ENCODE measurements around the gene ITPK1.

The ITPK1 gene

DNA sequence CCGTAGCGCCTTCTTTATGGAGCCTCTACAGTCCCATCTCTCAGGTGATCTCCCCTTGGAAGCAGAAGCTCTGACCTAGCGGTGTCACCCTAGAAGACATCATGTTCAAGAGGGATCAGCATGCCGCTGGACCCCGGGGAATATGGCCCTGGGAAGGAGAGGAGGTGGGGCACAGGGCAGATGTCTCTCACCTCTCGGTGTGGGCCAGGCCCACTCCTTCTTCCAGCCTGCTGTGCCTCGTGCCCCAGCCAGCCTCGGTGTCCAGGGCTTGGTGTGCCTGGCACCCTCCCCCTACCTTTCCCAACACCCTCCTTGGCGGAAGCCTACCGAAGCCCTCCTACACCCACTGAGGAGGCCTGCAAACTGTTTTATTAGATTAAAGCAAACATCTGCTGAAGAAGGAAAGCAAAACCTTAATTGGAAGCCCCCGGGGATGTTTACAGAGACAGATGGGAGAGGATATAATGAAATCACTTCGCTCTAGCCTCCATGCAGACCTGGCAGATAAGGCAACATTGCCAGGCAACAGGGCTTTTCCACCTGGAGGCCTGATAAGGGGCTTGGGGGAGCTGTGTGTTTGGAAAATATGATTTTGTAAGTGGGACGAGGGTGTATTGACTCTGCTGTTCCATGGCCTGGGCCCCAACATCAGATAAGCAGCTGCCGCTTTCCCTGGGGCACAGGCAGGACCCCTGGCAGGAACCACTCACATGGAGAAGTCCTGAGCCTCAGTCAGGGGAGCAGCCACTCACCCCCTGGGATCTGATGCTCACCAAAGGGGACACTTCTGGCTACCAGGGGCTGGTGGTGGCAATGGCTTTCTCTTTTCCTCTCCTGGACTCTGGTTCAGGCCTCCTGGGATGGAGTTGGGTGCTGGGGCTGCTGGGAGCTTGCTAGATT lies 198.4 kb downstream of the ITPK1 start:
- TF ChIP-seq TAF1 (IDR thresholded peaks at IDR 0.05; ENCODE audit: borderline replicate concordance, insufficient read depth, low read length) (no peak), POLR2AphosphoS5 (IDR thresholded peaks at IDR 0.05; ENCODE audit: low read depth, low read length) (no peak), FOXP2 (optimal IDR thresholded peaks at IDR 0.05; ENCODE audit: borderline replicate concordance, extremely low read depth, extremely low read length, insufficient read depth) (no peak), SIN3A (IDR thresholded peaks at IDR 0.05; ENCODE audit: borderline replicate concordance, insufficient read depth, low read length) (no peak), REST (IDR thresholded peaks at IDR 0.05; ENCODE audit: insufficient read depth in 1 of 2, low read depth in 2 of 2, low read length in 2 of 2) (no peak)

DNA sequence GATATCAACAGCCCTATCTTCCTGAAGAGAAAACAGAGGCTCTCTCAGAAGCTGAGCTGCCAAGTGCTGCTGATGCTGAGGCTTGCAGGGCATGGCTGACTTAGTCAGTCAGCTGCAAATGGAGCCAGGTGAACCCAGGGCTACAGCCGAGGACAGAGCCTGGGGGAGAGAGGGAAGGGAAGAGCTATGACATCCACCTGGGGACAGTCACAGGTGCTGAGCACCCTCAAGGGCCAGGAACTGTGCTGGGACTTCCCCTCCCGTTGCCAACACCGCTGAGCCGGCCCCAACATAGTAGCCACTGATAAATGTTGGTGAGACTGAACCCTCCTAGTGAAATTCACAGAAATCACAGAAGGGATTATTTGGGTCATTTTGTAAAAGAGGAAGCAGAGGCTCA lies 199.5 kb downstream of the ITPK1 start:
- TF ChIP-seq REST (IDR thresholded peaks at IDR 0.05; ENCODE audit: insufficient read depth in 1 of 2, low read depth in 2 of 2, low read length in 2 of 2) (no peak), TAF1 (IDR thresholded peaks at IDR 0.05; ENCODE audit: borderline replicate concordance, insufficient read depth, low read length) (no peak), SIN3A (IDR thresholded peaks at IDR 0.05; ENCODE audit: borderline replicate concordance, insufficient read depth, low read length) (no peak), POLR2AphosphoS5 (IDR thresholded peaks at IDR 0.05; ENCODE audit: low read depth, low read length) (no peak), FOXP2 (optimal IDR thresholded peaks at IDR 0.05; ENCODE audit: borderline replicate concordance, extremely low read depth, extremely low read length, insufficient read depth) (no peak)

DNA sequence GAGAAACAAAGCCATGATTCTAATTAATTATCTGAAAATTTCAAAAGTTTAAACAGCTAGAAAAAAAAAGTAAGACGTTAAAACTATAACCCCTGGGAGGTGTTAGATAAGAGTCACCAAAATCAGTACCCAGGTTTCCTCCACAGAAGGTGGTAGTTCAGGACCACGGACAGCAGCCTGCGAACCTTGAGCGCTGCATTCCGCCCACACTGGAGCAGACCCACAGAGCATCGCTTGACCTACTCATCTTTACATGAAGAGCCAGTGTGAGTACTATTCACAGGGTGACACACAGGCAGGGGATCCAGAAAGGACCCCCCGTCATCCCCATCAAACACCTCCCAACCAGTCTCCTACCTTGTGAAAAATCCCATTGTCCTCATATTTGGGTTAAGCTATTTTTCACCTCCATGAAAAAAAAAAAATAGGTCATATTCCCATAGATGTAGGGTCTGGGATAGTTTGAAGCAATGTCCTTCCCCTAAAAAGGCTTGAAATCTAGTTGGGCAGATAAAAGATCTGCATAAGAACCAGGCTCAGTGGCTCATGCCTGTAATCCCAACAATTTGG lies 201.6 kb downstream of the ITPK1 start:
- TF ChIP-seq REST (IDR thresholded peaks at IDR 0.05; ENCODE audit: insufficient read depth in 1 of 2, low read depth in 2 of 2, low read length in 2 of 2) (peak; percentile 97 to 100), SIN3A (IDR thresholded peaks at IDR 0.05; ENCODE audit: borderline replicate concordance, insufficient read depth, low read length) (no peak)

- TF ChIP-seq POLR2AphosphoS5 (IDR thresholded peaks at IDR 0.05; ENCODE audit: low read depth, low read length) (no peak), FOXP2 (optimal IDR thresholded peaks at IDR 0.05; ENCODE audit: borderline replicate concordance, extremely low read depth, extremely low read length, insufficient read depth) (no peak), REST (IDR thresholded peaks at IDR 0.05; ENCODE audit: insufficient read depth in 1 of 2, low read depth in 2 of 2, low read length in 2 of 2) (no peak), TAF1 (IDR thresholded peaks at IDR 0.05; ENCODE audit: borderline replicate concordance, insufficient read depth, low read length) (no peak), SIN3A (IDR thresholded peaks at IDR 0.05; ENCODE audit: borderline replicate concordance, insufficient read depth, low read length) (no peak)
Measured at GRCh38 chr14:92907316-92907911, 208.3 kb downstream of the ITPK1 start.

Data from PFSK-1 (cell line).